ENCODE data around the gene ATP6V0D1.

The ATP6V0D1 gene

DNA sequence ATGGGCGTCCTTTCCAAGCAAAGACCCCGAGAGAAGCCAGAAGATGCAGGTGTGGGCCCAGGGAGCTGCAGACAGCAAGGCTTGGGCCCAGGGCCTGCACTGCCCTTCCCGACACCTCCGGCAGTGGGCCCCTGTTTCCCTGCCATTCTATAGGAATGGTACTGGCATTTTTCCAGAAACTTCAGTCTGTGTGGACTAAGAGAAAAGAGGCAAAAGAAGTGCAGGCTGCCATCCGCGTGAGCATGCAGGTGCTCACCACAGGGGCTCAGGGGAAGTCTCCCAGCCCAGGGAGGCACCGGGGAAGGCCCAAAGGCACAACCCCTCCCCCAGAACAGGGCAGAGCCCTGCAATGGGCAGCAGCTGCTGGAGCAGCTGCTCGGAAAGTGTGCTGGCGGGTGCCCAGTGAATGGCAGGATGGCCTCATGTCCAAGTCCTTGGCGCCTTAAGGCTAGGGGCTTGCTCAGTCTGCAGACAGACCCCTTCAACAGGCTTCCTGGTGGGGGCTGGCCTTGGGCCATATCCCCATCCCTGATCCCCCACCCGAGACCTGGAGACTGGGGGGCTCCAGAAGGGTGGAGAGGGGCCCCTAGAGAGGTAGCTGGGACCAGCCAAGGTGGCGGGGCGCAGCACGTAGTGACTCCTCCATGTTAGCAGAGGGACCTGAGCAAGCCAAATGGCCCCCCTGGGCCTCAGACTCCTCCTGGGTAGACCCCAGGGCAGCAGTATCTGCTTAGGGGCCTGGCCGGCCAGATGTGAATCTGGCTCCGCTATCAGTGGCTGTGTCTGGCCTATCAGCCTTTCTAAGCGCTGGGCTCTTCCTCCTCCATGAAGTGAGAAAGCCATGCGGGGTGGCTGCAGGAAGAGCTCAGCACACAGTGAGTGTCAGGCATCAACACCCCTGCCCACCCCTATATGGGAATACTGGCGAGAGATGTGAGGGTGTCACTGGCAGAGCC is 80.9 kb downstream of the ATP6V0D1 start:
- DNase-seq = peak; percentile 79

DNA sequence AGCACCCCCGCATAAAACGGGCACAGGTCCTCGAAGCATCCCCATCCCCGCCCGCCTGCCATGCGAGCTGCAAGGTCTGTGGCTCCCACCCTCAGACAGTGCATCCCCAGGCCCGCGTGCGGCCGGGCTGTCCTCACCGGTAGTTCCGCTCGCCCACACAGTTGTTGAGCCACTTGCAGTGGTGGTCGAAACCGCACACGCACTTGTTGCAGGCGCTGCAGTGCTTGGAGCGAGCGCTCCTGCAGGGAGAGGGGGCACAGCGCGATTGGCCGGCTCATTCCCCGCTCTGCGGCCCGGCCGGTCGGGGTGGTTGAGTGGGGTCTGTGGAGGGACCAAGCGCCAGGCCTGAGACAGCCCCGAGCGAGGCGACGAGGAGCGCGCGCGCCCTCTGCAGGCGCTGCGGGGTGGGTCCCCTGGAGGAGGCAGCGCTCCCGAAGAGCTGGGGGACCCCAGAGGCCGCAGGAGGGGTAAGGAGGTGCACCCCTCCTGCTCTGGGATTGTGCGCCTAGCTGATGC is 81.7 kb downstream of the ATP6V0D1 start:
- peak; percentile 77 for DNase-seq

DNA sequence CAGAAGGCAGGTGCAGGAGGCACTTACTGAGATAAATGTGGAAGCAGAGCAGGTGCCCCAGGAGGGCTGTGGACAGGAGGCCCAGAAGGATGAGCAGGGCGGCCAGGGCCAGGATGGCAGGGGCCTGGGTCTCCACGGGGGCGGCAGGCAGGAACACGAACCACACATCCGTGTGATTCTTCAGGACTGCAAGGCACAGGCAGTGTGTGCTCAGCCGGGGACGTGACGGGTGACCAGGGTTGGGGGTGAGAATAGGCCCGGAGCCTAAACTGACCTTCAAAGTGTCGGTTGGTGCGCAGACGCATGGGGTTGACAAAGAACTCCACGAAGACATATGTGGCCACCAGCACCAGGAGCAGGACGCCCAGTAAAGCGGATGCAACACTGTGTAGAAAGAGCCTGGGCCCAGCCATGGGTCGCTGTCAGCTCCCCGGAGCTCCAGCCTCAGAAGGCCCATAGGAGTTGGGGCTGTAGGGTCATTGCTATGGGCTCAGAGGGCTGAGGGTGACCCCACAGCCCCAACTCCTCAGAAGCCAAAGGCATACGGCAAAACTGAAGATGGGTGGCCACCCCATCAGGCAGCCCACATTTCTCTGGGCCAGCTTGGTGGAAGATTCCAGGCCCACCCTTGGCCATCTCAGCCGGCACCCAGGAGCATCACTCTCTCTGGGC is 82.3 kb downstream of the ATP6V0D1 start:
- DNase-seq = no peak

DNA sequence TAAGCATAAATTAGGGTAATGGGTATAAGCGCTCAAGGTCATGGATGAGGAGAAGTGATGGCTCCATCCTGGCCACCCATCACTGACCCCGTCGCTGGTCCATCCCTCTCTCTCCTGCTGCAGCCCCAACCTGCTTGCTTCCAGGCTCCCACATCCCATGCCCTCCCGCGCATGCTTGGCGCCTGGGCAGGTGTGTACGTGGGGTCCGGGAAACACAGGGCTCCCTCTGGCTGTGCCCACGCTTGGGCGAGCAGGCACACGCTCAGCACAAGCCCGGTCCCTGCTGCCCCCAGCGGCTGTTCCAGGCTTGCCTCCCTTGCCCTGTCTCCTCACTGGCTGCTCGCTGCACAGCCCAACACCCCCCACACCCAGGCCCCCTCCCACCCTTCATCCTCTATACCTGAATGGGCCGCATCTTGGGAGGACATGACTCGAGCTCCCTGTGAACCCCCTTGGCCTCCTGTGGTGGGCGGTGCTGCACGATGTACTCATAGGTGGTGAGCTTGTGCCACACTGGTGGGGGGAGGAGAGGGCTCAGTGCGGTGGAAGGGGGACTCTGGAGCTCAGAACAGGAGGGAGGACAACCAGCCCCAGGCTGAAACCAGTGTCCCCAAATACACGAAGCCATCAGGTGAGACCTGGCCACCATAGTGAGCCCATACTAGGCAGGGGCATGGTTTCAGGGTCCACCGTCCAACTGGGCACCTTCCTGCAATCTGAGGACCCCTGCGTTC is 83.0 kb downstream of the ATP6V0D1 start:
- no peak for DNase-seq

DNA sequence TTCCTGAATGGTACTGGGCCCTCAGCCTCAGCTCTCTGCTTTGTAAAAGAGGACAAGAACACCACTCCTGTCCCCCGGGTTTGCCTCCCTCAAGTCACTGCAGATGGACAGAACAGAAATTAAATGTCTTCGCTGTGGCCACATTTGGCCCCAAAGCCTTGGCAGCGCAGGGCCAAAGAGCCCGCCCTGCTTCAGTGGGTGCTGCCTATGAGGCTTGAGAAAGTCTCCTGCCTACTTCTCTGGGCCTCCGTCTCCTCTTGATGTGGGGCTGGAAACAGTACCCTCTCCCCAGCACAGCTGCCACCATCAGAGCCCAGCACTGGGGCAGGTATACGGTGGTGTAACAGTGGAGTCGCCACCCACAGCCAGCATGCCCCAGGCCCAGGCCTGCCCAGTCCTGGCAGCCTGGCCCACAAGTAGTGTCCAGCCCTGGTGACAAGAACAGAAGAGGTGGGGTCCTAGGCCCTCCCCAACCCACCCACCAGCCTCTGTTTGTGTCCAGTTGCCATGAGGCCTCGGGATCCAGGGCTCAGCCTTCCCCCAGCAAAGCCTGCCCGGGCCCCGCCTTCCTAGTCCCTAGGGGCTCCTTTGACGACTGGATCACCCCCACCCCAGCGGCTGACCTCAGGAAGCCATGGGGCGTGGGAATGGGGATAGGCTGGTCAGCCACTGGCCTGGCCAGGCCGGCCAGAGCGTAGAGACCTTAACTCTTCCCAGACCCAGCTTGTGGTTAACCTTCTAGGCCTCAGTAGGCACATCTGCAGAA is 83.7 kb downstream of the ATP6V0D1 start:
- no peak for DNase-seq

DNA sequence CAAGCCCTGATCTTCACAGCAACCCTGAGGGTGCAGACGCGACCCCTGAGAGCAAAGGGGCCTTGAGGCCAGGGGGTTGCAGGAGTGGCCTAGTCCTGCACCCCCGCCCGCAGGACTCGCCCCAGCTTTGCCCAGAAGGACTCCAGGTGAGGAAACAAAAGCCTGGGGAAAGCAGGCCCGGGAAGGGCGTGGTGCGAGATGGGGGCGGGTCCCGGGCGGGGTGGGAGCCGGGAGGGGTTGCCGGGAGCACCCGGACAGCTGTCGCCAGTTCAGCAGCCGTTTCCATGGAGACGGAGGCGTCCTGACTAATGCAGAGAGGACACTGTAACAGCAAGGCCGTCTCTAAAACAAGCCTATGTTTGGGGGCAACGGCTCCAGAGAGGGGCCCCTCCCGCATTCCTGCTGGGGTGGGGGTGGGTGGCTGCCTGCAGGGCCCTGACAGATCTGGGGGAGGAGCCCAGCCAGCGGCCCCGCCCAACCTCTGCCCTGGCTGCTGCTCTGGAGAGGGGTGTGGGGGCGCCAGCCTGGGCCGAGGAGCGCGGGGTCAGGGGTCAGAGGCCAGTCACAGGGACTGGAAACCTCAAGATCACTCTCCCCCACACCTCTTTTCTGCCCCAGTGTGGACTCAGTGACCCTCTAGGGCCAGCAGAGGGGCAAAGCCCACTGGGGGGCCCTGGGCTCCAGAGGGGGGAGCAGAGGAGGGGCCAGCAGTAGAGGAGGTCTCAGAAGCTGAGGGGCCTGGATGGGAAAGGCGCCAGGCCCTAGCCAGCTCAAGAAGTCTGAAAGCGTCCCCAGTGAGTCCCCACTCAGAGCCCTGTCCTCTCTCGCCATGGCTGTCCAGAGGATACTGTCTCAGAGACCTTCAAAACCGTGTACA is 84.6 kb downstream of the ATP6V0D1 start:
- peak; percentile 85 for DNase-seq

DNA sequence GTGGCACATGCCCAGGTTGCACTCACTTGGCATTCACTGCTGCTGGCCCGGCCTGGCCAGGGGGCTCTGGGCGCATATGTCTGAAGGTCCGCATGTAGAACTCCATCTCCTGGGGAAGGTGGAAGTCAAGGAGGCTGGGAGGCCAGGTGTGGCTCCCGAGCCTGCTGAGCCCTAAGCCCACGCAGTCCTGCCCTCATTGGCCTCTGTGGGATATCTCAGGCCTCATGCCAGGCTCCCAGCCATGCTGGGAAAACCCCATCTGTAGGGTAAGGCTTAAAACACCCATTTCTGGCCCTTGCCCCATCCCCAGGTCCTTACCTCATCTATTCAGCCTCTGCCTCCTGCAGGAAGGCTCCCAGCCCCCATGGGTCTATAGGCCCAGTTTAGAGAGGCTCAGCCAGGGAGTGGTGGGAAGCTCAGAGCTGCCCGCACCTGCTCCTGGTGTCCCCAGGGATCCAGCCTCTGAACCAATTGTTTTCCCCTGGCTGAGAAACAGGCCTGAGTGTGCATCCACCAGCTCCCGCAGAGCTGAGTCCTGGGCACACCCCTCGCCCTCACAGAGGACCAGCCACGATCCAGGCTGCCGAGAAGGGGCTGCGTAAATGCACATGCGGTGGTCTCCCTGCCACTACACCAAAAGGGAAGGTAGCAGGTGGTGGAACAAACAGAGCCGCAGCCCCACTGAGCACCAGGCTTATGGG is 85.3 kb downstream of the ATP6V0D1 start:
- DNase-seq = no peak

DNA sequence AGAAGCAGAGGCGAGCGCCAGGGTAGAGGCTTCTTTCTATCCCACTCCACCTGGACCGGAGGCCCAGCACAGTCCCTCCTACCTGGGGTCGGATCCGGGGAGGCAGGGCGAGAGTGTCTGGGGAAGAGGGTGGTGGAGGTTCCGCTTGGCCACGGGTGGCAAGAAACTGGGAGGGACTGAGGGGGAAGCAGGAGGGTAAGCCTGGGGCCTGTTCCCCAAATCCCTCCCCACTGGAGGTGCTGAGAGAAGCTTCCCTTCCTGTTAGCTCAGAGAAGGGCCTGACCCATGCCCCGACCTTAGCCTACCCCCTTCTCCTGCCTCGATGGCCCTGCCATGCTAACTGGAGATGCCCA is 85.9 kb downstream of the ATP6V0D1 start:
- no peak for DNase-seq

DNA sequence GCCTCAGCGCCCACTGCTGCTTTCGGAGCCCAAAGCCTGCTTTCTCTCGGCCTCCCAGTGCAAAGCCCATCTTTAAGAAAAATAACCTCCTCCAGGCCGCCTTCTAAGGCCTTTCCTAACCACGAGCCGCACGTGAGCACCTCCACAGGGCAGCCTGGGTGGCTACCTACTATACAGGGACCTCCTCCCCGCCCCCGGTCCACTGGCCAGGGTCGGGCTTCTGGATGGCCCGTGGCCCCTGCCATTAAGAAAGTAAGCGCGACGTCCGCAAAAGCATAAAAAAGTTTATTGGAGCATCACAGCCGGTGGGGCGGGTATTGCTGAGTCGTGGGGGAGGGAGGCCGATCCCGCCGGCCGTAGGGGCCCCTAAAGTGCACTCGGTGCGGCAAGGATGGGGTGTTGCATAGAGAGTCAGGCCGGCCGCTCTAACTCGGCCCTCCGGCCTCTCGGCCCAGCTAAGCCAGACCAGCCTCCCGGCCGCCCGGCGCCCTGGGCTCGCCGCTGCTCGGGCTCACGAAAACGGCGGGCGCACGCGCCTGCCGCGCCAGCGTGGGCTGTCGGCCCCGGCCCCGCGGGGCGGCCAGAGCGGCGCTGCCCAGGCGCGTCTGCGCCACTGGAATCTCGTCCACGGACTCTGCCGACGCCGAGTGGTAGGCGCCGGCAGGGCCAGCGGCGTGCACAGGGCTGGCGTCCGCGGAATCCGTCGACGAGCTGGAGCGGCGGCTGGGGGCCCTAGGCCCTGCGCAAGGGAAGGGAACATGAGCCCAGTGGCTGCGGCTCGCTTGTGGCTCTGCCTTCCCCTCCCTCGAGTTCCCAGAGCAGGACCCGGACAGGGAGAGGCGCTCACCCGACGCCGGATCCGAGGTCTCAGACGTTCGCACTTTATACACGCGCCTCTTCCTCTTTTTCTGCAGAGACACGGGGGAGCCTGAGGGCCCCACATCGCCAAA is 86.5 kb downstream of the ATP6V0D1 start:
- peak; percentile 68 for DNase-seq

DNA sequence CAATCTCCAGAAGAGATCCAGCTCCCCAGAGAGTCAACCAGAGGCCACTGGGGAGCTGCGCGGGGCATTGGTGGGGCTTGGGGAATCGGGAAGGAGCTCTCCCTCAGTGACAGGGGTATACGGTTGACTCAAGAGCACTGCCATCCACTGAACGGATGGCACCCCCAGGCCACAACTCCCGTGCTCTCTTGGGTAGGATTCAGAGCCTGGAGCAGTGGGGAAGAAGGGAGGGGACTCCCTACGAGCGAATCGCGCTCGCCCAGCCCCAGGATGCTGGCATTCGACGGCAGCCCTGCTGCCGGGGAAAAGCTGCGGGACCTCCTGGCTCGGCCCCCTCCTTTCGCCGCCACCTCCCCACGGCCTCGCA is 87.2 kb downstream of the ATP6V0D1 start:
- DNase-seq = peak; percentile 51

DNA sequence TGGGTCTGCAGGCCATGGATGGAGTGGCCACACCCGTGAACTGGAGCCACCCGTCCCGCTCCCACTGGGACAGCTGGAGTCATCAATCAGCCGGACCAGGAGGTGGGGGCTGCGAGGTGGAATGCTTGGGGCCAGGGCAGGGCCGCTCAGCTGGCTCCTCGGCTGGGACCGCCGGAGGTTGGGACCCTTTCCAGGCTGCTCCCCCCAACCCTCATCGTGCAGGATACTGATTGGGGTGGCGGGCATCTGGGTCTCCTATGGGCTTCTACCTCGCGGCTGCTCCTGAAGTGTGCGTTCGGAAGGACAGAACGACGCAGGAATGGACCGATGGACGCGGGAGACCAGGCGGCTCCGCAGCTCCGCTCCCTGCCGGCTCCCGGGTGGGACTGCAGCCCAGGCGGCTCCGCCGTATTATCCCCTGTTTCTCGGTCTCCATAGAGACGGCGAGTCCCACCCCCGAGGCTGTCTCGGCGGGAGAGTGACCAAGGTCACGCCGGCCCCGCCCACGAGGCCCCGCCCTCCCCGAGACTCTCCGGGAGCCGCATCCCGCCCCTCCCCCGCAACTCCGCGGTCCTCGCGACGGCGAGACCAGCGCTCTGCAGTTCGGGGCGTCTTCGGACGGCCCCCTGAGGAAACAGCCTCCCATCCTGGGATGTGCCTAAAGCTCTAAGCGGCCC is 87.7 kb downstream of the ATP6V0D1 start, which contains the start of gene TPPP3:
TSS of gene TPPP3 (minus strand) at position 388 of the 677 bp plus-strand sequence. CDS start 2,387 bp downstream, outside the sequence.
- DNase-seq = peak; percentile 90

DNA sequence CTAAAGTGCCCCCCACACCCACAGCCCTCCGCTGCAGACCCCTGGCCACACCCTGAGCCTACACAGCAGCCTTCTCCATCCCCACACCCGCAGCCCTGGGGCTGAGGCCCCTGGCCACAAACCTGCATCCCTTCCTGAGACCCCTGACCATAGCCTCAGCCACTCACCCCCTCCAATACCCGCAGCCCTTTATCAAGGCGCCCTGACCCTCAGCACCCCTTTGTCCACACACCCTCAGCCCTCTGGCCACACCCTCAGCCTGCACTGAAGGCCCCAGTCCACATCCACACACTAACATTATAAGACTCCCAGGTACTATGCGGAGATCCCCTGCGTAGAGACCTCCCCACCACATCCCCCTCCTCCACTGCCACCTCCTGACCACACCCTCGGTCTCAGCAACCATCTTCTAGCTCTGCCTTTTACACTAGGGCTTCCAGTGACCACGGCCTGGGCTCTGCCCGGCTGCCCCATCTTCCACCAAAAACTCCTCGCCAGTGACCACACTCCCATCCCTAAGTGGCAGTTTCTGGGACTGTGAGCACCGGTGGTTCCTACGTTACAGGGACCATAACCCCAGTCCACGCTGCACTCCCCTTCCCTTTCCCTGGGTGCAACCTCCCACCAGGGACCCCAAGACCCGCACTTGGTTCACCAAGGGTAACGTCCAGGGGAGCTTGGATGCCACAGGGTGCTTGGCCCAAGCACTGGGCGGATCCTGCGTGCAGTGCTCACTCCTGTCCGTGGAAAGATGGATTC is 88.5 kb downstream of the ATP6V0D1 start:
- DNase-seq = no peak

DNA sequence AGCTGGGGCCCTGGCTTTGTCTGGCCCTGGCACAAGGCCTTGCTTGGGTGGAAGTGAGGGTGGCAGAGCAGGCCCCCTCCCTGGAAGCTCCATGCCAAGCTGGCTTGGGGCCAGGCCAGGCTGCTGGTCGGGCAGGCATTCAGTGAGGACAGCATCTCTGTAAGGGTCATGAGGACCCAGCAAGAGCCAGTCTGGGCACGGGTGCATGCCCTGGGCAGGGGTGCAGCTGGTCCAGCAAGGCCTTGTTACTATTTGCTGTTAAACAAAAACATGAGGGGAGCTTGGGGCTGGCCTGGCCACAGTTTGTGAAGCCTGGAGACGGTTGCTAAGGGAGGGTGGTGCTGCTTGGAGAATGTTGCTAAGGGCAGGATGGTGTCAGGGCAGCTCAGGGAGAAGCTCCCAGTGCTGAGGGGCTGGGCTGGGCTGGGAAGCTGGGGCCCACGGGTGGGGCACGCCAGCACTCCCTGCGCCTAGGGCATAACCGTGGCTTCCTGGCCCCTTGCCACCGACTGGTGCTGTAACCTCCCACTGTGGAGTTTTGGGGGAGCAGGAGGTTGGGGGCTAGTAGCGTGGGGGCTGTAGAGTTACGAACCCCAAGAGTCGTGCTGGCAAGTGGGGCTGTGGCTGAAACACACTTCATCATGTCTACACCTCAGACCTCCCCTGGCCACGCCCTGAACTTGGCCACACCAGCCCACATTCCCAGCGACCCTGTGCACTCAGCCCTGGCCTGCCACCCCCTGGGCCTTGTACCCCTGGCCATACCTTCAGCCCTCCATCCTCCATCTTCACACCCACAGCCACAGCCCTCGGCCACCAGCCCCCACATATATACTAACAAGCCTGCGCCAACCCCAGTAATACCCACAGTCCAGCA is 89.3 kb downstream of the ATP6V0D1 start:
- DNase-seq = no peak

DNA sequence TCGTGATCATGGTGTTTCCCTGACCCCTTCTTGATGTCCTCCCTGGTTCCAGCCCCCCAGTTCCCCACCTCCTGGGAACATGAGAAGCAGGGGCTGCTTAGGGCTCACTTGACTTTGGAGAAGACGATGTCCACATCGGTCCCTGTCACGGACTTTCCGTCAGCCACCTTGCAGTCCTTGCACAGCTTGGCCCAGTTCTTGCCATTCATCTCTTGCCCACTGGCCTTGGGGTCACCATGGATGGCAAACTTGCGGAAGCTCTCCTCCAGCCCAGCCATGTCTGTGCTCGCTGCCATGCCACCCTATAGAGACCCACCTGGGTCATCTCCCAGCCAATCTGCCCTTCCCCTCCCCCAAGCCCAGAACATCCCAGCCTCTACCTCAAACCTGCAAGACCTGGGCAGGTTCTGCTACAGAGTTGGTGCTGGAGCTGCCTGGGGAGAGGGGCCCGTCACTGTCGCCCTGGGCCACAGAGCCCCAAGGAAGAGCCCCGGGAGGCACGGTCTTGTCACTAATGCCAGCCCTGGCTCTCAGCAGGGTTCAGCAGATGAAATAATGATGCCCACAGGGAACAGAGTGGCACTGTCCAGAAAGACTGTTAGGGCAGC is 90.0 kb downstream of the ATP6V0D1 start:
- DNase-seq = peak; percentile 10

DNA sequence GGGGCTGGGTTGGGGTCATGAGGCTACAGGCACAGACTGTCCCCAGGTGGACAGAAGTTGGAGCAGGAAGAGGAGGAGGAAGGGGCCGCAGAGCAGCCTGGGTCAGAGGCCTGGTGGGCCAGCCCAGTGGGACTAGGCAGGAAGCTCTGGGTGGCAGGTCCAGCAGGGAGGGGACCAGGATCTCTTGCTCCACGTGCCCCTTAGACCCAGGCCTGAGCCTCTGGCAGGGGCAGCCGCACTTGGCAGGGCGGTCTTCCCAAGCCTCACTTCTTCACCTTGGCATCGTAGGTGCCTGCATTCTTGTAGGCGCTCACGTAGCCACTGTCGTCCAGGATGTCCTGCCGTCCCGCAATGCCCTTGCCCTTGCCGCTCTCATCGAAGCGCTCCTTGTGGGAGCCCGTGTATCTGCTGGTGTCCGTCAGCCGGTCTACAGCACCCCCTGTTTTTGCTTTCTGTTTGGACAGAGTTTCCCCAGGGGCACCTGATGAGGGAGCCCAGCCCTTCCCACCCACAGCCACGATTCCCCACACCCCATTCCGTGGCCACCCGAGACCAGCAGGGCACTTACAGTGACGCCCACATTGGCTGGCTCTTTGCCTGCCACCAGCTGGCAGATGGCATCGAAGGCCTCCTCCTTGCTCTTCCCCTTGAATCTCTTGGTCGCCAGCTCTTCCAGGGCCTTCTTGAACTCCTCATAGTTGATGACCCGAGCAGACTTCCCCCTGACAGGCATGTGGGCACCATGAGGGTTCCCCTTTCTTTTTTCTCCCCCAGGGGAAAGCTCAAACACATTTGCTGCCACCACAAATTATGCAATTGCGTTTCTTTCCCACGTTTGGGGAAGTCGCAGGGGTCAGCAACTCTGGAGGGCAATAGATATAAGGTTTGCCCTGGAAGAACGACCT is 90.8 kb downstream of the ATP6V0D1 start:
- peak; percentile 24 for DNase-seq
